ENCODE results near the gene RIC8B. TPM values are rescaled to one million over a fixed set of nuclear protein-coding genes. Genes with fewer than 3 reads are reported as not detected.

RIC8B gene
- total and polyA plus RNA-seq, 7 experiments from 2014 or later, result 8.0 to 21.1 (median 13.4) TPM

DNA sequence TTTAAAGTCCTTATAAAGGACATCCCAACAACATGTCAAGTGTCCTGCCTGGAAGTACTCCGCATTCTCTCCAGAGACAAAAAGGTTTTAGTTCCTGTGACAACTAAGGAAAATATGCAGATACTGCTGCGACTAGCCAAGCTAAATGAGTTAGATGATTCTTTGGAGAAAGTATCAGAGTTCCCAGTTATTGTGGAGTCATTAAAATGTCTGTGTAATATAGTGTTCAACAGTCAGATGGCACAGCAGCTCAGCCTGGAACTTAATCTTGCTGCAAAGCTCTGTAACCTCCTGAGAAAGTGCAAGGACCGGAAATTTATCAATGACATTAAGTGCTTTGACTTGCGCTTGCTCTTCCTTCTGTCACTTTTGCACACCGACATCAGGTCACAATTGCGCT lies 40.2 kb downstream of the RIC8B start:
- no peak for DNase-seq
- no peaks in the 10 kb centered on the region for H3K27me3 ChIP-seq (ENCODE audit: control insufficient read depth in 2 of 2, insufficient read depth in 2 of 2, low read length in 2 of 2)
- H3K4me1 ChIP-seq (ENCODE audit: control insufficient read depth in 2 of 2, insufficient read depth in 2 of 2, low read length in 2 of 2), result no peaks in the 10 kb centered on the region
- POLR2A ChIA-PET, result interaction anchor here (0.8 kb wide), 1 partner anchor 36 kb away, joined by 3 read pairs; no protein-coding TSS in a partner anchor
- Mint-ChIP-seq H3K4me1 (peaks cover 0 to 6% (median 4%) of the 10 kb centered on the region in 7 donors), H3K36me3 (peaks cover 0 to 31% (median 26%) of the 10 kb centered on the region in 5 donors), H3K9me3 (no peaks in the 10 kb centered on the region), H3K27me3 (no peaks in the 10 kb centered on the region), H3K4me3 (no peak overlapping the region), H3K27ac (no peak overlapping the region)
- peaks cover 0 to 14% (median 0%) of the 10 kb centered on the region in 3 experiments for H3K36me3 ChIP-seq (ENCODE audit: control insufficient read depth in 2 of 3, insufficient read depth in 3 of 3, low read length in 3 of 3)
- no peak for ATAC-seq
- no peaks in the 10 kb centered on the region for H3K9me3 ChIP-seq (ENCODE audit: control insufficient read depth in 2 of 3, low read length in 3 of 3)
- H3K27ac ChIP-seq (ENCODE audit: low read depth, low read length), result no peak overlapping the region
- H3K4me3 ChIP-seq (ENCODE audit: low read length), result no peak overlapping the region
- CTCF ChIA-PET, result no interaction called here
- intact Hi-C loops (cut with micrococcal nuclease), result no loop called here

DNA sequence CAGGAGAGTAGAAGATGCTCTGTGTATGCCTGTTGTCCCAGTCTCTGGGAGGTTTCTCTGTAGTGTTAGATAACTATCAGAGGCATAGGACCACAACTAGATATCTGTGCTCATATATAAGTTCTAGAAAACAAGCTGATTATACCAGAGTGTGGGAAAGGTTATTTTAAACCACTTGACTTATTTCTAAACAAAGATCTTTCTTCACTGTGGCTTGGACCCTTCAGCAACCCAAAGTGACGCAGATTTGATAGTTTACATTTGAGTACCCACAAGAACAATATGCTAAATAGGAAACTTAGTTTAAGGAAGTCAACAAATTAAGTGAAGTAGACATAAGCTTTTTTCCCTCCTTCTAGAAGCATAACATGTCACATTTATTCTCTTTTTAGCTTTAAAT lies 41.3 kb downstream of the RIC8B start:
- POLR2A ChIA-PET, result no interaction called here
- H3K27ac ChIP-seq (ENCODE audit: low read depth, low read length), result no peak overlapping the region
- no peaks in the 10 kb centered on the region for H3K27me3 ChIP-seq (ENCODE audit: control insufficient read depth in 2 of 2, insufficient read depth in 2 of 2, low read length in 2 of 2)
- peaks cover 0 to 31% (median 26%) of the 10 kb centered on the region in 5 donors for H3K36me3 Mint-ChIP-seq
- H3K4me1 ChIP-seq (ENCODE audit: control insufficient read depth in 2 of 2, insufficient read depth in 2 of 2, low read length in 2 of 2), result no peaks in the 10 kb centered on the region
- H3K36me3 ChIP-seq (ENCODE audit: control insufficient read depth in 2 of 3, insufficient read depth in 3 of 3, low read length in 3 of 3), result peaks cover 0 to 14% (median 0%) of the 10 kb centered on the region in 3 experiments
- CTCF ChIA-PET, result interaction anchor here (0.6 kb wide), 1 partner anchor 677 kb away, joined by 3 read pairs; no protein-coding TSS in a partner anchor
- H3K4me3 Mint-ChIP-seq, result no peak overlapping the region
- intact Hi-C loops (cut with micrococcal nuclease), result no loop called here
- no peak overlapping the region for H3K4me3 ChIP-seq (ENCODE audit: low read length)
- no peaks in the 10 kb centered on the region for H3K9me3 ChIP-seq (ENCODE audit: control insufficient read depth in 2 of 3, low read length in 3 of 3)
- no peak overlapping the region for H3K27ac Mint-ChIP-seq
- ATAC-seq (no peak), DNase-seq (no peak)
- H3K9me3 Mint-ChIP-seq, result no peaks in the 10 kb centered on the region
- H3K4me1 Mint-ChIP-seq, result peaks cover 0 to 6% (median 4%) of the 10 kb centered on the region in 7 donors
- no peaks in the 10 kb centered on the region for H3K27me3 Mint-ChIP-seq

DNA sequence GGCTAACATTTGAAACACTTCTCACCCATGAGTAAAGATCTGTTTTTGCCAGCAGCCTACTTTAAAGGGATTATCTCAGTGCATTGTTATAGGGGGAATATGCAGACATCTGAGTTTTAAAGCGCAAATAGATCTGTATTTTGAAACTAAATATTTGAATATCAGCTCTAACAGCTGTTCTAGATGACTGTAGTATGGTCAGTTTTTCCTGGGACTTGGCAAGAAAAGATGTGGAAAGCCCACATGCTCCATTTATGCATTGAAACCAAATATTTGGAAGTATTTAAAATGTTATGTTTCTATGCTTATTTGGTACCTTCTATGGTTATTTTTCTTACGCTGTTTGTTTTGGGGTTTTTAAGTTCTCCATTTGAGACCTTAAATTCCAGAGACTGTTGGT lies 41.7 kb downstream of the RIC8B start:
- H3K27ac Mint-ChIP-seq, result no peak overlapping the region
- intact Hi-C loops (cut with micrococcal nuclease), result no loop called here
- CTCF ChIA-PET, result interaction anchor here (0.6 kb wide), 1 partner anchor 677 kb away, joined by 3 read pairs; no protein-coding TSS in a partner anchor

DNA sequence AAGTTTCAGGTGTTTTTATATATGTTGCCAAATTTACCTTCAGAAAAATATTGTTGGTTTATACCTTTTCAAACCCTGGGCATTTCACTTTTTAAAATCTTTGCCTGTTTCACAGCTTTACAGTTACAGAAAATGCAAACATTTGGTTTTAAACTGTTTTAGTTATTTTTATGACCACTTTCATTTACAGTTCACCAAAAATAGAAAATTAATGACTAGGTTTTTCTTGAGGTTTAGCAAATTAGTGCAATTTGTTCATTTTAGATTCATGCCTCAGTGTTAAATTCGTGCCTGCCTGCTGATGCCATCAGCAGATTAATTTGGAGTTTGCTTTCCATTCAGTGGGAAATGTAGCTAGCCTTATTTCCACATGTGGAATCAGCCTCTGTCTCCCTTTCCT lies 45.5 kb downstream of the RIC8B start:
- H3K9me3 ChIP-seq (ENCODE audit: control insufficient read depth in 2 of 3, low read length in 3 of 3), result no peaks in the 10 kb centered on the region
- ChIA-PET POLR2A (no interaction called here), CTCF (interaction anchor here (1.0 kb wide), 1 partner anchor 10 kb away, joined by 3 read pairs; no protein-coding TSS in a partner anchor)
- no peak overlapping the region for H3K4me3 ChIP-seq (ENCODE audit: low read length)
- ATAC-seq, result no peak
- DNase-seq, result no peak
- peaks cover 0 to 12% (median 0%) of the 10 kb centered on the region in 3 experiments for H3K36me3 ChIP-seq (ENCODE audit: control insufficient read depth in 2 of 3, insufficient read depth in 3 of 3, low read length in 3 of 3)
- peak overlapping the region in 1 of 9 donors; percentile 10 for H3K27ac Mint-ChIP-seq
- peaks cover 0 to 40% (median 12%) of the 10 kb centered on the region in 5 donors for H3K36me3 Mint-ChIP-seq
- H3K4me1 Mint-ChIP-seq, result peaks cover 0 to 9% (median 4%) of the 10 kb centered on the region in 7 donors
- no peaks in the 10 kb centered on the region for H3K4me1 ChIP-seq (ENCODE audit: control insufficient read depth in 2 of 2, insufficient read depth in 2 of 2, low read length in 2 of 2)
- H3K27me3 Mint-ChIP-seq, result no peaks in the 10 kb centered on the region
- H3K27ac ChIP-seq (ENCODE audit: low read depth, low read length), result no peak overlapping the region
- no peak overlapping the region for H3K4me3 Mint-ChIP-seq
- no peaks in the 10 kb centered on the region for H3K27me3 ChIP-seq (ENCODE audit: control insufficient read depth in 2 of 2, insufficient read depth in 2 of 2, low read length in 2 of 2)
- H3K9me3 Mint-ChIP-seq, result no peaks in the 10 kb centered on the region
- intact Hi-C loops (cut with micrococcal nuclease), result no loop called here

More for the DNA sequence above, 41.7 kb downstream of the RIC8B start:
- H3K27me3 Mint-ChIP-seq, result no peaks in the 10 kb centered on the region
- peaks cover 0 to 5% (median 4%) of the 10 kb centered on the region in 7 donors for H3K4me1 Mint-ChIP-seq
- no peaks in the 10 kb centered on the region for H3K9me3 Mint-ChIP-seq
- Histone ChIP-seq H3K4me1 (ENCODE audit: control insufficient read depth in 2 of 2, insufficient read depth in 2 of 2, low read length in 2 of 2) (no peaks in the 10 kb centered on the region), H3K9me3 (ENCODE audit: control insufficient read depth in 2 of 3, low read length in 3 of 3) (no peaks in the 10 kb centered on the region), H3K4me3 (ENCODE audit: low read length) (no peak overlapping the region), H3K27ac (ENCODE audit: low read depth, low read length) (no peak overlapping the region), H3K36me3 (ENCODE audit: control insufficient read depth in 2 of 3, insufficient read depth in 3 of 3, low read length in 3 of 3) (peaks cover 0 to 14% (median 0%) of the 10 kb centered on the region in 3 experiments), H3K27me3 (ENCODE audit: control insufficient read depth in 2 of 2, insufficient read depth in 2 of 2, low read length in 2 of 2) (no peaks in the 10 kb centered on the region)
- peaks cover 0 to 36% (median 26%) of the 10 kb centered on the region in 5 donors for H3K36me3 Mint-ChIP-seq
- POLR2A ChIA-PET, result no interaction called here
- no peak overlapping the region for H3K4me3 Mint-ChIP-seq
- DNase-seq, result no peak
- ATAC-seq, result no peak

DNA sequence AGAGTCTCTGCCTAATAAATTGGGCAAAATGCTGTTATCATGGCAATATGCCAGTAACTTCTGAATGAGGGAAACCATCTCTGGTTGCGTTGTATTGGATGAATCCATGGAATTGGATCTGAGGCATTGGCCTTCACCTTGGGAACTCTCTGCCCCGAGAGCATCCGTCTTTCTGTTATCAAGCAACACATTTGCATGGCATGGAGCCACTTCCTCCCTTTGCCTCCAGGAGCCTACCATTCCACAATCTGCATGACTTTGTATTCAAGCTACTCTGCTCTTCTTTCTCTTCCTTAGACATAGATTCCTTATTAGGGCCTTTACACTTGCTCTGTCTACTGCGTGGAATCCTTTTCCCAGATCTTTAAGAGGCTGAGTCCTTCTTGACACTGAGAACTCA lies 57.2 kb downstream of the RIC8B start:
- POLR2A ChIA-PET, result no interaction called here
- peaks cover 0 to 44% (median 15%) of the 10 kb centered on the region in 5 donors for H3K36me3 Mint-ChIP-seq
- DNase-seq (no peak), ATAC-seq (no peak)
- no peak overlapping the region for H3K4me3 Mint-ChIP-seq
- H3K9me3 Mint-ChIP-seq, result peaks cover 0 to 1% (median 0%) of the 10 kb centered on the region in 11 donors
- CTCF ChIA-PET, result no interaction called here
- Histone ChIP-seq H3K4me3 (ENCODE audit: low read length) (no peak overlapping the region), H3K9me3 (ENCODE audit: control insufficient read depth in 2 of 3, low read length in 3 of 3) (no peaks in the 10 kb centered on the region), H3K4me1 (ENCODE audit: control insufficient read depth in 2 of 2, insufficient read depth in 2 of 2, low read length in 2 of 2) (no peaks in the 10 kb centered on the region), H3K27ac (ENCODE audit: low read depth, low read length) (no peak overlapping the region), H3K36me3 (ENCODE audit: control insufficient read depth in 2 of 3, insufficient read depth in 3 of 3, low read length in 3 of 3) (peaks cover 0 to 3% (median 0%) of the 10 kb centered on the region in 3 experiments), H3K27me3 (ENCODE audit: control insufficient read depth in 2 of 2, insufficient read depth in 2 of 2, low read length in 2 of 2) (no peaks in the 10 kb centered on the region)
- intact Hi-C loops (cut with micrococcal nuclease), result no loop called here
- H3K27me3 Mint-ChIP-seq, result no peaks in the 10 kb centered on the region
- H3K4me1 Mint-ChIP-seq, result peaks cover 0 to 17% (median 0%) of the 10 kb centered on the region in 7 donors
- no peak overlapping the region for H3K27ac Mint-ChIP-seq

DNA sequence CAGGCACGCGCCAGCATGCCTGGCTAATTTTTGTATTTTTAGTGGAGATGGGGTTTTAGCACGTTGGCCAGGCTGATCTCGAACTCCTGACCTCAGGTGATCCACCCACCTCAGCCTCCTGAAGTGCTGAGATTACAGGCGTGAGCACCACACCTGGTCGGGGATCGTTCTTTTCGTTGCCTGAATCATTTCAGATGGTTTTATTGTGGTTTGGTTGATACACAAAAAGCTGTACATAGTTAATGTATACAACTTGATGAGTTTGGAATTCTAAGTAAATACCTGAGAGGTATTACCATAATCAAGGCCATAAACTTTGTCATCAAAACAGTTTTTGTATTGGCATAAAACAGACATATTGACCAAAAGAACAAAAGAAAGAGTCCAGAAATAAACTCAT lies 63.3 kb downstream of the RIC8B start:
- no peak for ATAC-seq
- Mint-ChIP-seq H3K4me1 (peaks cover 15 to 32% (median 22%) of the 10 kb centered on the region in 7 donors), H3K4me3 (no peak overlapping the region), H3K9me3 (peaks cover 0 to 1% (median 0%) of the 10 kb centered on the region in 11 donors), H3K27me3 (no peaks in the 10 kb centered on the region), H3K36me3 (peaks cover 0 to 18% (median 18%) of the 10 kb centered on the region in 5 donors), H3K27ac (no peak overlapping the region)
- Histone ChIP-seq H3K27ac (ENCODE audit: low read depth, low read length) (no peak overlapping the region), H3K4me3 (ENCODE audit: low read length) (no peak overlapping the region), H3K9me3 (ENCODE audit: control insufficient read depth in 2 of 3, low read length in 3 of 3) (no peaks in the 10 kb centered on the region), H3K27me3 (ENCODE audit: control insufficient read depth in 2 of 2, insufficient read depth in 2 of 2, low read length in 2 of 2) (no peaks in the 10 kb centered on the region), H3K36me3 (ENCODE audit: control insufficient read depth in 2 of 3, insufficient read depth in 3 of 3, low read length in 3 of 3) (no peaks in the 10 kb centered on the region), H3K4me1 (ENCODE audit: control insufficient read depth in 2 of 2, insufficient read depth in 2 of 2, low read length in 2 of 2) (no peaks in the 10 kb centered on the region)
- CTCF ChIA-PET, result interaction anchor here (1.2 kb wide), 1 partner anchor 101 kb away, joined by 6 read pairs; no protein-coding TSS in a partner anchor
- intact Hi-C loops (cut with micrococcal nuclease), result no loop called here
- DNase-seq, result no peak
- POLR2A ChIA-PET, result no interaction called here

DNA sequence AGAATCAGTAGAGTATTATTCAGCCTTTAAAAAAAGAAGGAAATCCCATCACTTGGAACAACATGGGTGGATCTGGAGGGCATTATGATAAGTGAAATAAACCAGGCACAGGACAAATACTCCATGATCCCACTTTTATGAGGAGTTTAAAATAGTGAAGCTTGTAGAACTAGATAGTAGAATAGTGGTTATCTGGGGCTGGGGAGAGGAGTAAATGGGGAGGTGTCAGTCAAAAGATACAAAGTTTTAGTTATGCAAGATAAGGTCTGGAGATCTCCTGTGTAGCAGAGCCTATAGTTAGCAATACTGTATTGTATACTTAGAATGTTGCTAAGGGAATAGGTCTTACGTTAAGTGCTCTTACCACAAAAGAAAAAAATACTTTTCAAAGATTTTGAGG lies 64.9 kb downstream of the RIC8B start:
- Mint-ChIP-seq H3K9me3 (no peaks in the 10 kb centered on the region), H3K27me3 (no peaks in the 10 kb centered on the region), H3K36me3 (peaks cover 0 to 18% (median 14%) of the 10 kb centered on the region in 5 donors), H3K4me3 (no peak overlapping the region), H3K4me1 (peaks cover 14 to 32% (median 20%) of the 10 kb centered on the region in 7 donors), H3K27ac (peak overlapping the region in 2 of 9 donors; percentile 0 to 5)
- CTCF ChIA-PET, result interaction anchor here (1.2 kb wide), 1 partner anchor 393 kb away, joined by 3 read pairs; no protein-coding TSS in a partner anchor
- Histone ChIP-seq H3K27me3 (ENCODE audit: control insufficient read depth in 2 of 2, insufficient read depth in 2 of 2, low read length in 2 of 2) (no peaks in the 10 kb centered on the region), H3K4me3 (ENCODE audit: low read length) (no peak overlapping the region), H3K4me1 (ENCODE audit: control insufficient read depth in 2 of 2, insufficient read depth in 2 of 2, low read length in 2 of 2) (no peaks in the 10 kb centered on the region), H3K27ac (ENCODE audit: low read depth, low read length) (no peak overlapping the region), H3K9me3 (ENCODE audit: control insufficient read depth in 2 of 3, low read length in 3 of 3) (no peaks in the 10 kb centered on the region), H3K36me3 (ENCODE audit: control insufficient read depth in 2 of 3, insufficient read depth in 3 of 3, low read length in 3 of 3) (peaks cover 0 to 3% (median 0%) of the 10 kb centered on the region in 3 experiments)
- intact Hi-C loops (cut with micrococcal nuclease), result no loop called here
- DNase-seq (no peak), ATAC-seq (no peak)
- POLR2A ChIA-PET, result no interaction called here

Data from naive thymus-derived CD4-positive, alpha-beta T cell (primary cell).